Sigmoid colon (tissue), 4 donors: ENCODE measurements around the gene NUP62CL.

Source experiments
- EP300 ChIP-seq, 4 donors: sonication (generic); formaldehyde crosslinking; IDR thresholded peaks; one replicate each; pipeline ENCODE4 v1.6.1; 2017; ENCODE audit warnings: antibody characterized with exemption in 4 of 4
- TF ChIP-seq, protein P1 (sequence below), 4 experiments: fragments of 450-650 bp in 3 of 4; fragments of 200-600 bp in 1 of 4; IDR thresholded peaks; one replicate each; pipeline ENCODE4 v1.5.1; 2016 to 2019; ENCODE audit warnings: antibody characterized with exemption in 4 of 4, mild to moderate bottlenecking in 3 of 4, moderate library complexity in 2 of 4

DNA sequence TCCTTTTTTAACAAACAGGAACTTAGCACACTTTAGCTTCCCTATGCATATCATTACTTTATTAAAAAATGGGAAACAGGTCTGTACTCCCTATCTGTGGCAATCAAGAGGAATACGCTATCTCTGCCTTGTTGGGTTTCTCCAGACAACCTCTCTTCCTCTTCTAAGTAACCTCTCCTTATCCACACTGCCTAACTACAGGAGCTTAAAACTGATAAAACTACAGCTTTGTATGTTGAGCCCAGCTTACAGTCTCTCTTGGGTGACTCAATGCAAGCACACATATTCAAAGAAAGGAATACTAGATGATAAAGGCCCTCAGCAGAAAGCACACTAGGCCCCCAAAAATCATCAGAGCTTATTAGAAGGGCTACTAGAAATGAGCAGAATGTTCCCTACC lies 8.9 kb downstream of the NUP62CL start:
- TF ChIP-seq, protein P1, sequence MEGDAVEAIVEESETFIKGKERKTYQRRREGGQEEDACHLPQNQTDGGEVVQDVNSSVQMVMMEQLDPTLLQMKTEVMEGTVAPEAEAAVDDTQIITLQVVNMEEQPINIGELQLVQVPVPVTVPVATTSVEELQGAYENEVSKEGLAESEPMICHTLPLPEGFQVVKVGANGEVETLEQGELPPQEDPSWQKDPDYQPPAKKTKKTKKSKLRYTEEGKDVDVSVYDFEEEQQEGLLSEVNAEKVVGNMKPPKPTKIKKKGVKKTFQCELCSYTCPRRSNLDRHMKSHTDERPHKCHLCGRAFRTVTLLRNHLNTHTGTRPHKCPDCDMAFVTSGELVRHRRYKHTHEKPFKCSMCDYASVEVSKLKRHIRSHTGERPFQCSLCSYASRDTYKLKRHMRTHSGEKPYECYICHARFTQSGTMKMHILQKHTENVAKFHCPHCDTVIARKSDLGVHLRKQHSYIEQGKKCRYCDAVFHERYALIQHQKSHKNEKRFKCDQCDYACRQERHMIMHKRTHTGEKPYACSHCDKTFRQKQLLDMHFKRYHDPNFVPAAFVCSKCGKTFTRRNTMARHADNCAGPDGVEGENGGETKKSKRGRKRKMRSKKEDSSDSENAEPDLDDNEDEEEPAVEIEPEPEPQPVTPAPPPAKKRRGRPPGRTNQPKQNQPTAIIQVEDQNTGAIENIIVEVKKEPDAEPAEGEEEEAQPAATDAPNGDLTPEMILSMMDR (IDR thresholded peaks at IDR 0.05): no peak
- no peak for TF ChIP-seq EP300 (IDR thresholded peaks at IDR 0.05)
